SK-N-SH (cell line): ENCODE measurements around the gene DUSP2. TPM values are rescaled to one million over a fixed set of nuclear protein-coding genes. Genes with fewer than 3 reads are reported as not detected.

Source experiments
- CTCF ChIA-PET: fragments of 300-600, 350-600 bp; formaldehyde crosslinking; extraction: SDS; loops from one replicate; lab custom pipeline; 2021; lab: Yijun Ruan, JAX
- POLR2A ChIA-PET: fragments of 350-600 bp; sonication (Branson Sonifier 250); formaldehyde crosslinking; extraction: SDS; loops from one replicate; lab custom pipeline; 2020; ENCODE audit warnings: antibody characterized with exemption, inconsistent platforms; lab: Yijun Ruan, JAX
- DNase-seq: peaks from one replicate; pipeline ENCODE4 v3.0.0; 2012
- H2AFZ ChIP-seq: fragments of 200-600 bp; sonication (generic); 2 replicates; pipeline ENCODE4 v1.8.1; 2016; ENCODE audit warnings: antibody characterized with exemption, mild to moderate bottlenecking, low read depth
- H3F3A ChIP-seq: fragments of 200-600 bp; sonication (generic); replicated peaks from 2 replicates; pipeline ENCODE3; 2016; ENCODE audit warnings: antibody characterized with exemption, mild to moderate bottlenecking; ENCODE audit not compliant: insufficient read depth
- H3K27ac ChIP-seq, 2 experiments: fragments of 200-500 bp in 1 of 2; fragments of 200-600 bp in 1 of 2; sonication (Bioruptor generic) in 1 of 2; sonication (generic), shearing (Covaris generic) in 1 of 2; 2 replicates each; pipeline versions ENCODE4 v1.5.1 to v1.6.1; 2014 to 2016; ENCODE audit warnings: low read depth in 2 of 2, inconsistent platforms in 1 of 2, low read length in 1 of 2, mild to moderate bottlenecking in 1 of 2, mixed read lengths in 1 of 2
- H3K27me3 ChIP-seq: fragments of 200-600 bp; sonication (generic), shearing (Covaris generic); 2 replicates; pipeline ENCODE4 v1.6.1; 2016; ENCODE audit warnings: mixed run types; ENCODE audit not compliant: insufficient read depth
- H3K36me3 ChIP-seq, 2 experiments: fragments of 200-500 bp in 1 of 2; fragments of 200-600 bp in 1 of 2; sonication (Bioruptor generic) in 1 of 2; sonication (generic) in 1 of 2; replicated peaks in 1 of 2; 2 replicates each; pipeline versions ENCODE3 to v1.5.1; 2014 to 2016; ENCODE audit warnings: low read length in 1 of 2, mild to moderate bottlenecking in 1 of 2; ENCODE audit not compliant: insufficient read depth in 2 of 2, control insufficient read depth in 1 of 2
- H3K4me1 ChIP-seq, 2 experiments: fragments of 200-500 bp in 1 of 2; fragments of 200-600 bp in 1 of 2; sonication (Bioruptor generic) in 1 of 2; sonication (generic), shearing (Covaris generic) in 1 of 2; 2 replicates each; pipeline versions ENCODE4 v1.5.1 to v1.6.1; 2014 to 2016; ENCODE audit warnings: low read depth in 1 of 2, low read length in 1 of 2, mixed run types in 1 of 2; ENCODE audit not compliant: insufficient read depth in 2 of 2, control insufficient read depth in 1 of 2
- H3K4me2 ChIP-seq: fragments of 200-600 bp; sonication (generic), shearing (Covaris generic); 2 replicates; pipeline ENCODE4 v1.6.1; 2017; ENCODE audit warnings: mixed run types
- H3K4me3 ChIP-seq, 2 experiments: fragments of 200-500 bp in 1 of 2; fragments of 200-600 bp in 1 of 2; sonication (Bioruptor generic) in 1 of 2; sonication (generic), shearing (Covaris generic) in 1 of 2; 2 replicates each; pipeline versions ENCODE4 v1.5.1 to v1.8.1; 2014 to 2016; ENCODE audit warnings: low read depth in 2 of 2, inconsistent platforms in 1 of 2, low read length in 1 of 2, mild to moderate bottlenecking in 1 of 2, mixed read lengths in 1 of 2, moderate library complexity in 1 of 2
- H3K79me2 ChIP-seq: fragments of 200-600 bp; sonication (generic); 2 replicates; pipeline ENCODE4 v1.8.1; 2017; ENCODE audit warnings: mild to moderate bottlenecking; ENCODE audit not compliant: insufficient read depth
- H3K9ac ChIP-seq: fragments of 200-600 bp; sonication (generic); 2 replicates; pipeline ENCODE4 v1.6.1; 2017; ENCODE audit warnings: mixed run types
- H3K9me2 ChIP-seq: fragments of 200-600 bp; sonication (generic); 2 replicates; pipeline ENCODE4 v1.6.1; 2017; ENCODE audit warnings: mixed run types
- H3K9me3 ChIP-seq: fragments of 200-600 bp; sonication (generic); 2 replicates; pipeline ENCODE4 v1.6.1; 2017; ENCODE audit warnings: mixed run types, mild to moderate bottlenecking, moderate library complexity
- H4K20me1 ChIP-seq: fragments of 200-600 bp; sonication (generic); 2 replicates; pipeline ENCODE4 v1.6.1; 2017; ENCODE audit warnings: mild to moderate bottlenecking, mixed run types; ENCODE audit not compliant: insufficient read depth
- CTCF ChIP-seq: fragments of 200-600 bp; sonication (generic); IDR thresholded peaks from 2 replicates; pipeline ENCODE4 v1.6.1; 2017; ENCODE audit warnings: antibody characterized with exemption, mild to moderate bottlenecking, moderate library complexity
- FOSL2 ChIP-seq: IDR thresholded peaks from 2 replicates; pipeline ENCODE4 v1.4.0; 2012; ENCODE audit warnings: low read depth, mild to moderate bottlenecking, moderate library complexity, borderline replicate concordance
- MXI1 ChIP-seq: IDR thresholded peaks from 2 replicates; pipeline ENCODE4 v1.6.1; 2012; ENCODE audit warnings: mild to moderate bottlenecking, low read depth, low read length, improper control_type of control experiment
- NFIC ChIP-seq: IDR thresholded peaks from 2 replicates; pipeline ENCODE4 v1.4.0; 2012; ENCODE audit warnings: borderline replicate concordance
- PBX3 ChIP-seq: IDR thresholded peaks from 2 replicates; pipeline ENCODE4; 2012
- SMC3 ChIP-seq: IDR thresholded peaks from 2 replicates; pipeline ENCODE4 v1.6.1; 2012; ENCODE audit warnings: low read depth, low read length, improper control_type of control experiment
- TAF1 ChIP-seq: IDR thresholded peaks from 2 replicates; pipeline ENCODE4 v1.6.1; 2012; ENCODE audit warnings: low read depth, mild to moderate bottlenecking, low read length, moderate library complexity, borderline replicate concordance
- WGBS: methylation state at CpG from one replicate; pipeline ENCODE4 v1.1.6; 2017; ENCODE audit warnings: low lambda C conversion rate; 5-methylcytosine and 5-hydroxymethylcytosine counted together
- polyA plus RNA-seq, 3 experiments: library from polyadenylated mRNA; depleted of rRNA; stranded (reverse); fragments of >200 nt; gene quantifications; 2 replicates each; pipeline ENCODE4 v1.2.3, GENCODE V29; 2012
- TF ChIP-seq, protein P1 (sequence below): IDR thresholded peaks from 2 replicates; pipeline ENCODE4 v1.4.0; 2012; ENCODE audit warnings: low read depth, borderline replicate concordance

DUSP2 gene
- polyA plus RNA-seq, 1 of the 3 experiments (the other 2 are of a cell fraction), result 0.79 TPM

GRCh38 chr2:96104487-96104861 is 40.8 kb downstream of the DUSP2 start (continued):
- no peak for TF ChIP-seq TAF1
- TF ChIP-seq SMC3, result no peak

GRCh38 chr2:96103761-96104486 is 41.3 kb downstream of the DUSP2 start:
- no peaks in the 10 kb centered on the region for H3K27me3 ChIP-seq
- H3K9me2 ChIP-seq, result no peaks in the 10 kb centered on the region
- no peaks in the 10 kb centered on the region for H3K79me2 ChIP-seq
- H3K27ac ChIP-seq, result no peak overlapping the region
- CTCF ChIA-PET, result interaction anchor here (1.5 to 2.6 kb wide), 4 partner anchors 13 to 111 kb away, joined by 3 to 15 read pairs (median 6); no protein-coding TSS in a partner anchor
- 63% methylated on average over 6 of the region's 6 CpGs for WGBS
- no peaks in the 10 kb centered on the region for H3F3A ChIP-seq
- peaks cover 0 to 12% of the 10 kb centered on the region in 2 experiments; a peak in 1 of 4 replicates for H3K4me1 ChIP-seq
- no peaks in the 10 kb centered on the region for H3K36me3 ChIP-seq
- H3K4me3 ChIP-seq, result no peak overlapping the region
- TF ChIP-seq PBX3, result peak; percentile 7; the same call in 1 of the 2 replicates
- TF ChIP-seq NFIC, result no peak
- H3K4me2 ChIP-seq, result no peak overlapping the region
- POLR2A ChIA-PET, result no interaction called here
- H2AFZ ChIP-seq, result no peak overlapping the region
- no peak overlapping the region for H3K9ac ChIP-seq
- no peaks in the 10 kb centered on the region for H3K9me3 ChIP-seq
- H4K20me1 ChIP-seq, result no peaks in the 10 kb centered on the region
- DNase-seq, result no peak

GRCh38 chr2:96103187-96103601 is 42.0 kb downstream of the DUSP2 start:
- H3K27ac ChIP-seq, result no peak overlapping the region
- DNase-seq, result peak; percentile 14
- peaks cover 0 to 5% of the 10 kb centered on the region in 2 experiments; a peak in 1 of 4 replicates for H3K4me1 ChIP-seq
- no peaks in the 10 kb centered on the region for H3K79me2 ChIP-seq
- ChIA-PET POLR2A (no interaction called here), CTCF (interaction anchor here (1.6 to 2.6 kb wide), 2 partner anchors 14 to 72 kb away, joined by 3 to 15 read pairs; no protein-coding TSS in a partner anchor)
- H3K9me3 ChIP-seq, result no peaks in the 10 kb centered on the region
- H3F3A ChIP-seq, result no peaks in the 10 kb centered on the region
- H3K9me2 ChIP-seq, result no peaks in the 10 kb centered on the region
- TF ChIP-seq MXI1, result no peak
- TF ChIP-seq, protein P1, sequence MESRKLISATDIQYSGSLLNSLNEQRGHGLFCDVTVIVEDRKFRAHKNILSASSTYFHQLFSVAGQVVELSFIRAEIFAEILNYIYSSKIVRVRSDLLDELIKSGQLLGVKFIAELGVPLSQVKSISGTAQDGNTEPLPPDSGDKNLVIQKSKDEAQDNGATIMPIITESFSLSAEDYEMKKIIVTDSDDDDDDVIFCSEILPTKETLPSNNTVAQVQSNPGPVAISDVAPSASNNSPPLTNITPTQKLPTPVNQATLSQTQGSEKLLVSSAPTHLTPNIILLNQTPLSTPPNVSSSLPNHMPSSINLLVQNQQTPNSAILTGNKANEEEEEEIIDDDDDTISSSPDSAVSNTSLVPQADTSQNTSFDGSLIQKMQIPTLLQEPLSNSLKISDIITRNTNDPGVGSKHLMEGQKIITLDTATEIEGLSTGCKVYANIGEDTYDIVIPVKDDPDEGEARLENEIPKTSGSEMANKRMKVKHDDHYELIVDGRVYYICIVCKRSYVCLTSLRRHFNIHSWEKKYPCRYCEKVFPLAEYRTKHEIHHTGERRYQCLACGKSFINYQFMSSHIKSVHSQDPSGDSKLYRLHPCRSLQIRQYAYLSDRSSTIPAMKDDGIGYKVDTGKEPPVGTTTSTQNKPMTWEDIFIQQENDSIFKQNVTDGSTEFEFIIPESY, result no peak
- no peak for TF ChIP-seq CTCF
- no peak for TF ChIP-seq FOSL2
- H3K4me3 ChIP-seq, result no peak overlapping the region
- no peak overlapping the region for H3K9ac ChIP-seq
- H3K36me3 ChIP-seq, result no peaks in the 10 kb centered on the region
- no peak overlapping the region for H3K4me2 ChIP-seq
- H2AFZ ChIP-seq, result no peak overlapping the region
- no peaks in the 10 kb centered on the region for H4K20me1 ChIP-seq
- 100% methylated on average over 1 of the region's 8 CpGs for WGBS
- no peaks in the 10 kb centered on the region for H3K27me3 ChIP-seq
